Measurements from ENCODE around the gene PDXK. TPM values are rescaled to one million over a fixed set of nuclear protein-coding genes. Genes with fewer than 3 reads are reported as not detected.

PDXK gene
- total and polyA plus RNA-seq, 7 donors = 22.1 to 88.5 (median 26.0) TPM

GRCh38 chr21:43750339-43751033, 31.6 kb downstream of the PDXK start:
- intact Hi-C loops (cut with DNase I) = no loop called here
- H3K27ac ChIP-seq = no peak overlapping the region

GRCh38 chr21:43751955-43752591, 33.1 kb downstream of the PDXK start:
- no peak overlapping the region for H3K27ac ChIP-seq
- H3K9me3 ChIP-seq = no peaks in the 10 kb centered on the region
- no peak for TF ChIP-seq POLR2AphosphoS5 (IDR thresholded peaks at IDR 0.05)
- no peak for TF ChIP-seq CTCF (IDR thresholded peaks at IDR 0.05)
- no peak for TF ChIP-seq POLR2A (IDR thresholded peaks at IDR 0.05)
- no peak for TF ChIP-seq EP300 (IDR thresholded peaks at IDR 0.05)
- H3K4me1 ChIP-seq = peaks cover 0 to 3% (median 1%) of the 10 kb centered on the region in 4 donors
- intact Hi-C loops (cut with DNase I) = no loop called here
- no peaks in the 10 kb centered on the region for H3K27me3 ChIP-seq
- H3K4me3 ChIP-seq = no peak overlapping the region
- 93 to 94% methylated on average over 31 of the region's 31 CpGs for WGBS, 2 donors
- H3K36me3 ChIP-seq = peaks cover 11 to 85% (median 34%) of the 10 kb centered on the region in 4 donors
- DNase-seq = no peak

More at GRCh38 chr21:43750339-43751033, 31.6 kb downstream of the PDXK start:
- WGBS, 2 donors = 90% methylated on average over 28 of the region's 28 CpGs
- Histone ChIP-seq H3K4me3 (no peak overlapping the region), H3K9me3 (no peaks in the 10 kb centered on the region), H3K27me3 (no peaks in the 10 kb centered on the region), H3K36me3 (peaks cover 8 to 85% (median 34%) of the 10 kb centered on the region in 4 donors), H3K4me1 (no peaks in the 10 kb centered on the region)
- TF ChIP-seq POLR2A (IDR thresholded peaks at IDR 0.05) = no peak
- TF ChIP-seq POLR2AphosphoS5 (IDR thresholded peaks at IDR 0.05) = no peak
- TF ChIP-seq CTCF (IDR thresholded peaks at IDR 0.05) = no peak
- TF ChIP-seq EP300 (IDR thresholded peaks at IDR 0.05) = no peak
- DNase-seq = no peak

GRCh38 chr21:43752758-43753438, 34.0 kb downstream of the PDXK start:
- no peak for DNase-seq

GRCh38 chr21:43753439-43753799, 34.5 kb downstream of the PDXK start:
- Histone ChIP-seq H3K4me1 (peaks cover 0 to 16% (median 12%) of the 10 kb centered on the region in 4 donors), H3K27me3 (no peaks in the 10 kb centered on the region), H3K9me3 (no peaks in the 10 kb centered on the region), H3K27ac (no peak overlapping the region), H3K4me3 (no peak overlapping the region), H3K36me3 (peaks cover 5 to 75% (median 29%) of the 10 kb centered on the region in 4 donors)
- TF ChIP-seq EP300 (IDR thresholded peaks at IDR 0.05) = no peak
- TF ChIP-seq POLR2AphosphoS5 (IDR thresholded peaks at IDR 0.05) = no peak
- no peak for TF ChIP-seq POLR2A (IDR thresholded peaks at IDR 0.05)
- WGBS, 2 donors = 97 to 98% methylated on average over 16 of the region's 16 CpGs
- intact Hi-C loops (cut with DNase I) = no loop called here
- DNase-seq = no peak

More at GRCh38 chr21:43752758-43753438, 34.0 kb downstream of the PDXK start:
- intact Hi-C loops (cut with DNase I) = no loop called here
- H3K27me3 ChIP-seq = no peaks in the 10 kb centered on the region
- no peaks in the 10 kb centered on the region for H3K9me3 ChIP-seq
- WGBS, 2 donors = 90 to 91% methylated on average over 28 of the region's 28 CpGs
- peaks cover 0 to 11% (median 10%) of the 10 kb centered on the region in 4 donors for H3K4me1 ChIP-seq
- H3K27ac ChIP-seq = no peak overlapping the region
- TF ChIP-seq POLR2AphosphoS5 (IDR thresholded peaks at IDR 0.05) (no peak), CTCF (IDR thresholded peaks at IDR 0.05) (no peak)
- peaks cover 5 to 80% (median 29%) of the 10 kb centered on the region in 4 donors for H3K36me3 ChIP-seq
- no peak overlapping the region for H3K4me3 ChIP-seq

Measured in sigmoid colon (tissue), 7 donors.